Stimulated activated CD8-positive, alpha-beta memory T cell treated with anti-CD3 and anti-CD28 coated beads, Interleukin-15, amount 100 ng/mL, for 4 hours (primary cell): ENCODE data around the gene NCBP3.
"Not testable (repeated sequence)": the region's sequence is repeated elsewhere in the genome, so short reads cannot be mapped to it uniquely, and the experiment has no call there.

Source experiments
- DNase-seq, 2 donors: peaks; one replicate each; pipeline ENCODE4 v3.0.0-alpha.2; 2020; ENCODE audit warnings: low read depth in 2 of 2

NCBP3 gene

DNA sequence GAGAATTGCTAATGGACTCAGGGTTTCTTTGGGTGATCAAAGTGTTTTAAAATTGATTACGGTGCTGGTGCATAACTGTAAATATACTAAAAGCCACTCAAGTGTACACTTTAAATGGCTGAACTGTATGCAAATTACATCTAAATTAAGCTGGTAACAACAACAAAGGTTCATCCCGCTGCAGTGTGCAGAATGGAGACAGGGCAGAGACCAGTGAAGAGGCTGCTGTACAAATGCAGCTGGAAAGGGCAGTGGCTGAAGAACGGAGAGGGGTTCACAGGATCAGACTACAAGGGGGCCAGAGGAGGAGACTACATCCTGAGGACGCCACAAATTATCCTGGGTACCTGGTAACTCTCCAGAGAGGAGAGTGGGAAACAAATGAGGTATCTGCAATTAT lies 36.0 kb downstream of the NCBP3 start:
- no peak for DNase-seq

DNA sequence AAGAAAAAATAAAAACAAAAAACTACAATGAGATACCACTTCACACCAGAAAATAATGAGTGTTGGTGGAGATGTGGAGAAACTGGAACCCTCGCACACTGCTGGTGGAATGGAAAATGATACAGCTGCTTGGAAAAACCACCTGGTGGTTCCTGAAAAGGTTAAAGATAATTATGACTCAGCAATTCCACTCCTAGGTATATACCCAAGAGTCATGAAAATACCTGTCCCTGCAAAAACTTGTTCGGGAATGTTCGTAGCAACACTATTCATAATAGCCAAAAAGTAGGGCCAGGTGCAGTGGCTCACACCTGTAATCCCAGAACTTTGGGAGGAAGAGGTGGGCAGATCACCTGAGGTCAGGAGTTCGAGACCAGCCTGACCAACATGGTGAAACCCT lies 36.9 kb downstream of the NCBP3 start:
- no peak for DNase-seq

DNA sequence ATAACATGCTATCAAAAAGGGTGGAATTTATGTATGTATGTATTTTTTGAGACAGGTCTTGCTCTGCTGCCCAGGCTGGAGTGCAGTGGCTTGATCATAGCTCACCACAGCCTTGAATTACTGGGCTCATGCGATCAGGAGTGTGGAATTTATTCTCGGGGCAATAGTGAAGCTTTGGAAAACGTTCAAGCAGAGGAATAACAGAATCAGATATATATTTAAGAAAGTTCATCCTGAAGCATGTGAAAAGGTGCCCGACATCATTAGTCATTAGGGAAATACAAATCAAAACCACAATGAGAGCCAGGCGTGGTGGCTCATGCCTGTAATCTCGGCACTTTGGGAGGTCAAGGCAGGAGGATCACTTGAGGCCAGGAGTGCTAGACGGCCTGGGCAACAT lies 37.3 kb downstream of the NCBP3 start:
- no peak for DNase-seq

DNA sequence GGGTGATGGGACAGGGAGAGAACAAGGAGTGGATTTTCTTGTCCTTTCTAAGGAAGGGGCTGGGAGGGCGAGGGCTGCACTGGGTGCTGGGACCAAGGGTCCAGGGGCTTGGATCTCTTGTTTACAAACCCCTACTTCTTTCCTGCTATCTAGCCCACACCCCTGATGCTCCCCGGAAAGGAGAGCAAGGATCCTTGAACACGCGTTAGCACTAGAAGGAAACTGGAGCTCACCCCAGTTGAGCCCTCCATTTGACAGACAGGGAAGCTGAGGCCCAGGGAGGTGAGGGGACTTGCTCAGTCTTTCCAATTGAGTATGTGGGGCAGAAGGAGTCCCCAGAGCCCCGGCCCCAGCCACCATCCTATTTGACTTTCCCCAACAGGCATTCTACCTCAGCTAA lies 40.5 kb downstream of the NCBP3 start:
- DNase-seq = no peak

GRCh38 chr17:3804503-3804931 lies 41.5 kb downstream of the NCBP3 start:
- DNase-seq = no peak

DNA sequence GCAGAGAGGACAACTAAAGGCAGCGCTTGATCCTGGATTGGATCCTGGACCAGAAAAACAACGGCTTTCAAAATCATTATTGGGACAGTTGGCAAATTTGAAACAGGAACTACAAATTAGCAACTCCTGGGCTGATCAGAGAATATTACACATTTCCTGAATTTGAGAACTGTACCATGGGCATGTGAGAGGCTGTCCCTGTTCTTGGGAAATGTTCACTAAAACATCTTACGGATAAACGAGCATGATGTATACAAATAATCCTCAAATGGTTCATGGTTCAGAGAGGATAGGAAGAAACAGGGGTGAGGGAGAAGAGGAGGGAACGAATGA lies 42.8 kb downstream of the NCBP3 start:
- DNase-seq = no peak

GRCh38 chr17:3802461-3803307 lies 43.4 kb downstream of the NCBP3 start:
- no peak for DNase-seq

GRCh38 chr17:3801792-3802191 lies 44.3 kb downstream of the NCBP3 start:
- DNase-seq = no peak

- DNase-seq = no peak
These were observed 44.7 kb downstream of the NCBP3 start for GRCh38 chr17:3801347-3801746.

- DNase-seq = no peak
These were observed 45.4 kb downstream of the NCBP3 start, which contains the start of gene ITGAE for GRCh38 chr17:3800362-3801271. ITGAE (minus strand) TSS chr17:3801188; CDS start chr17:3801144, 44 bp downstream.

GRCh38 chr17:3799181-3799945 lies 46.7 kb downstream of the NCBP3 start:
- no peak for DNase-seq

DNA sequence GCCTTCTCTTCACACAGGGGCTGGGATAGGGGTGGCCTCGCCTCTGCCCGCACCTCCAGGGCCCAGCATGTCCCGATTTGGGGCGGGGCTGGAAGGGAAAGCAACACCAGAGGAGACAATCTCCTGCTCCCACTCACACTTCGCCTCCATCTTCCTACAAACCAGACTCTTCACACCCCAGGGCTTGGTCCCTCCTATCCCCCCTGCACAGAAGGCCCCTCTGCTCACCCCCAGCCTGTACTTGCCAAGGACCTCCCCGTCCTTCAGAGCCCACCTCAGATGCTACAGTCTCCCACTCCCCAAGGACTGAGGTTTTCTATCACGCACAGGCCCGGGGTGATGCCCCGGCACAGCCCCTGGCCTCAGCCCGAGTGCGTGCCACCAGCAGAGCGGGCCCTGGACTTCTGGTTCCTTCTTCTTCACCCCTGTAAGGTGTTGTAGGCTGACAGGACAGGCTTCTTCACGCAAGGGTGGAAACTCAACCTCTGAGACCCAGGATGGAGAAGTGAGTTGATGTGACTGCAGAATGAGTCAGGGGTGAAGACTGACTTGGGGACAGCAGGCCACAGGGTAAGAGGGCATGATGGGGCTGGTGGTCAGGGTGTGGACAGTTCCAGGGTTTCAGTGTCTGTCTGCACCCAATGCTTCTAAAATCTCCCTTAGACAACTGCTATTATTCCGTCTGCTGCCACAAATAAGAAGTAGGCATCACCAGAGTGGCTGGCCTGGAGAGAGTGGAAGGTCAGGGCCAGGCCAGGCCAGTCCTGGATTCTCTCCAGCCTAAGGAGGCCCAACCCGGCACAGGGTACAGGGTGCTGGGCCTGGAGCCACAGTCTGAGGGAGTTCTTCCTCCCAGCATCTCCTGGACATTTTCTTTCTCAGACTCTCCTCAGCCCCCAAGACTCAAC lies 47.5 kb downstream of the NCBP3 start:
- no peak for DNase-seq

DNA sequence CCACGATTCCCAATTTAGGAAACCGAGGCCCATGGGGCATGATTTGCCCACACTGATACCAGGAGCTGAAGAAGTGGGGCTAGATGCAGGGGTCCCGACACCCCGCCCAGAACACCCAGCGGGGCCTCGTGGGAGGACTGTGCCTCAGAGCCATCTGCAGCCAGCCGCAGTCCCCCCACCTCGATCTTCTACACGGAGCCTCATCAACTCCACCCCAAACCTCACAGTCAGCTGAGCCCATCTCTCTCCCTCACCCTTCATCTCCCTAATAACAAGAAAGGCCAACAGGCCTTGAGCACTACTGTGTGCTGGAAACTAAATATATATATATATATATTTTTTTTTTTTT lies 49.2 kb downstream of the NCBP3 start:
- no peak for DNase-seq

- peak; percentile 83 for DNase-seq
These were observed 49.8 kb downstream of the NCBP3 start for GRCh38 chr17:3796110-3796821.

- DNase-seq = no peak
These were observed 50.5 kb downstream of the NCBP3 start for GRCh38 chr17:3795390-3796102.

- DNase-seq = peak; percentile 46 to 66
These were observed 51.3 kb downstream of the NCBP3 start for GRCh38 chr17:3794557-3795389.

DNA sequence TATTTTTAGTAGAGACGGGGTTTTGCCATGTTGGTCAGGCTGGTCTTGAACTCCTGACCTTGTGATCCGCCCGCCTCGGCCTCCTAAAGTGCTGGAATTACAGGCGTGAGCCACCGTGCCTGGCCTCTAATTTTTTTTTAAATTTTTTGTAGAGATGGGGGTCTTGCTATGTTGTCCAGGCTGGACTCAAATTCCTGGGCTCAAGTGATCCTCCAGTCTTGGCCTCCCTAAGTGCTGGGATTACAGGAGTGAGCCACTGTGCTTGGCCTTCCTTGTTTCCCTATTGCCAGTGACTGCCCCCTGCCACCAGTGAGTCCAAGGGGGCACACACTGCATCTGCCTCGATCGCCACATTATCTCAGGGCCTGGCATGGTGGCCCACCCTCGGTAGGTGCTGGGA lies 51.9 kb downstream of the NCBP3 start:
- not testable (repeated sequence) for DNase-seq

- not testable (repeated sequence) for DNase-seq
These were observed 52.8 kb downstream of the NCBP3 start for GRCh38 chr17:3793258-3793657.

GRCh38 chr17:3792481-3792880 lies 53.6 kb downstream of the NCBP3 start:
- no peak for DNase-seq
